H9 (cell line): ENCODE data around the gene DCPS. TPM values are rescaled to one million over a fixed set of nuclear protein-coding genes. Genes with fewer than 3 reads are reported as not detected.

Experiments used
- total RNA-seq: library from RNA; stranded (reverse); gene quantifications from 2 replicates; pipeline ENCODE4 v1.2.1, GENCODE V29; 2021

DCPS gene
- total RNA-seq, 1 experiment from 2014 or later, result 27.7 TPM

Other genes starting within 250 kb of the DCPS start
- 16.0 and 17.2 TPM in 2 replicates for gene CDON, start 241.2 kb upstream of the DCPS start, total RNA-seq
- gene RPUSD4, start 92.4 kb upstream of the DCPS start, total RNA-seq, result 42.9 and 43.1 TPM in 2 replicates
- gene FAM118B, start 92.3 kb upstream of the DCPS start, total RNA-seq, result 40.0 and 40.4 TPM in 2 replicates
- gene SRPRA, start 35.2 kb upstream of the DCPS start, total RNA-seq, result 63.7 and 64.3 TPM in 2 replicates
- gene FOXRED1, start 34.9 kb upstream of the DCPS start, total RNA-seq, result 60.1 and 67.5 TPM in 2 replicates
- gene TIRAP, start 21.0 kb upstream of the DCPS start, total RNA-seq, result 7.0 and 7.3 TPM in 2 replicates
- gene ST3GAL4, start 51.6 kb downstream of the DCPS start, total RNA-seq, result 12.2 and 13.6 TPM in 2 replicates